ENCODE results near the gene SPINK2. TPM values are rescaled to one million over a fixed set of nuclear protein-coding genes. Genes with fewer than 3 reads are reported as not detected.

Gene SPINK2
- total and polyA plus RNA-seq, 11 donors = not detected

DNA sequence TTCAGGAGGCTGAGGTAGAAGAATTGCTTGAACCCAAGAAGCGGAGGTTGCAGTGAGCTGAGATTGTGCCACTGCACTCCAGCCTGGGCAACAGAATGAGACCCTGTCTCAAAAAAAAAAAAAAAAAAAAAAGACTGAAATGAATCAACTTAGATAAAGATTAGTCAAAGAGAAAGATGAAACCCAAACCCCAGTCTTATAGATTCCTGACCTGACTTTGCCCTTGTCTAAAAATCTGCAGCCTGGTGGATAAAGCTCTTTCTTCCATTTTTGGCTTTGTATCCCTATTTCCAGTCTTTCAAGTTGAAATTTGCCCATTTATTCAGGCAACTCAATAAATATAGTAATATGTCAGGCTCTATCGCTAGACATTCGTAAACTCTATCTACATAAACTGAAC is 39.3 kb upstream of the SPINK2 start:
- Histone ChIP-seq H3K4me3 (no peak overlapping the region), H3K4me1 (no peaks in the 10 kb centered on the region), H3K27ac (no peak overlapping the region), H3K36me3 (no peaks in the 10 kb centered on the region), H3K9me3 (no peaks in the 10 kb centered on the region), H3K27me3 (no peaks in the 10 kb centered on the region)
- DNase-seq (no peak), ATAC-seq (no peak)
- intact Hi-C loops (cut with DNase I) = no loop called here
- TF ChIP-seq POLR2A (IDR thresholded peaks at IDR 0.05) = no peak
- 96 to 99% (median 97%) methylated on average over 3 of the region's 3 CpGs for WGBS, 4 donors

GRCh38 chr4:56859841-56860240 is 38.3 kb upstream of the SPINK2 start:
- intact Hi-C loops (cut with DNase I) = no loop called here

DNA sequence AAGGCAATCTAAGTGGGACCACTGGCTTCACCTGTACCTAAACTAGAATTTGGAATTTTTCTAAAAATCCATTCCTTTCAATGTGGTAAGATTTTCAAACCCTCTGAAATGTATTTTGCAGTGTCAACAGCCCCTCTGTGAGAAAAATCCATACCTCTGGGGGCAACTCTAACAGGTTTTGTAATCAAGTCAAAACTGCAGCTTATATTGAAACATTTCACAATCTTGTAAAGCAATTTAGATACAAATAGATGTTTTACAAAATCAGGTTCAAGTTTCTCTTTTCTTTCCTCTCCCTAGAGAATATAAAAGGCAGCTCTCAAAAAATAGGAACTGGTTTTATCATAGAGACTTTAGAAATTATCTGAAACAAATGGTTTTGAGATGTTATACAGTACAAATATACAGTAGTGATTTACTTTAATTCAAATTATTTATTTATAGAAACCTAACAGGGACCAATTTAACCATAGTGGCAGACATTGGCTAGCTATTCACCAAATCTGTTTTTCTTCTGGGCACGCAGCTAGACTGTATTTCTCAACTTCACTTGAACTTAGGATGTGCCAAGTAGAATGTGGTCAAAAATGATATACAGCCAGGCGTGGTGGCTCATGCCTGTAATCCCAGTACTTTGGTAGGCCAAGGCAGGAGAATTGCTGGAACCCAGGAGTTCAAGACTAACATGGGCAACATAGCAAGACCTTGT is 36.3 kb upstream of the SPINK2 start:
- no peak for TF ChIP-seq CTCF (IDR thresholded peaks at IDR 0.05)
- TF ChIP-seq POLR2A (IDR thresholded peaks at IDR 0.05) = no peak
- Histone ChIP-seq H3K36me3 (no peaks in the 10 kb centered on the region), H3K27me3 (no peaks in the 10 kb centered on the region), H3K9me3 (no peaks in the 10 kb centered on the region), H3K4me1 (no peaks in the 10 kb centered on the region), H3K4me3 (no peak overlapping the region), H3K27ac (no peak overlapping the region)
- 67 to 86% (median 78%) methylated on average over 2 of the region's 2 CpGs for WGBS, 4 donors
- ATAC-seq = no peak
- DNase-seq = no peak
- intact Hi-C loops (cut with DNase I) = no loop called here

More at GRCh38 chr4:56859841-56860240, 38.3 kb upstream of the SPINK2 start:
- DNase-seq (no peak), ATAC-seq (no peak)
- WGBS, 4 donors = 77 to 97% (median 95%) methylated on average over 5 of the region's 5 CpGs
- H3K4me1 ChIP-seq = no peaks in the 10 kb centered on the region
- H3K27me3 ChIP-seq = no peaks in the 10 kb centered on the region
- no peak overlapping the region for H3K4me3 ChIP-seq
- no peak overlapping the region for H3K27ac ChIP-seq
- no peak for TF ChIP-seq CTCF (IDR thresholded peaks at IDR 0.05)
- no peak for TF ChIP-seq POLR2A (IDR thresholded peaks at IDR 0.05)
- H3K36me3 ChIP-seq = no peaks in the 10 kb centered on the region
- H3K9me3 ChIP-seq = no peaks in the 10 kb centered on the region

DNA sequence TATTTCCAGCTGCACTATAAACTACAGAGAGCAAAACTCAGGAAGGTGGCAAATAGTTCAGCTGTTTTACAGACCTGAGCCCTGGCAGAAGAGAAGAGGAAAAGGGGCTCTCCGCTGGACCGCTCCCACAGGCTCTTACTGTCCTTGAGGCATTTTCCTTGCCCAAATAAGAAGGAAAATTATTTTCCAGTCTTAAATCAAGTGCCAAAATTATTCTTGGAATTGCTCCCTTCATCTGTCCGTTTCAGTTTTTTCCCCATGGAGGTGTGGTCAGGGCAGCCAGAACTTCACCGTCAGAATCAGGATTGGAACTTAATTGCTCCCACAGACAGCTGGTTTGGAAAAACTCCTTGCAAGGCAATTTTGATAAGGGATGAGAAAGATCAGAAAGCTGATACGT is 35.2 kb upstream of the SPINK2 start:
- Histone ChIP-seq H3K27me3 (no peaks in the 10 kb centered on the region), H3K4me3 (no peak overlapping the region), H3K27ac (no peak overlapping the region), H3K4me1 (no peaks in the 10 kb centered on the region), H3K9me3 (no peaks in the 10 kb centered on the region), H3K36me3 (no peaks in the 10 kb centered on the region)
- 40 to 54% (median 45%) methylated on average over 5 of the region's 5 CpGs for WGBS, 4 donors
- ATAC-seq = no peak
- intact Hi-C loops (cut with DNase I) = no loop called here
- no peak for DNase-seq
- TF ChIP-seq CTCF (IDR thresholded peaks at IDR 0.05) = no peak
- no peak for TF ChIP-seq POLR2A (IDR thresholded peaks at IDR 0.05)

GRCh38 chr4:56850910-56851309 is 29.4 kb upstream of the SPINK2 start:
- ATAC-seq (no peak), DNase-seq (no peak)
- Histone ChIP-seq H3K27ac (no peak overlapping the region), H3K36me3 (no peaks in the 10 kb centered on the region), H3K27me3 (no peaks in the 10 kb centered on the region), H3K9me3 (no peaks in the 10 kb centered on the region), H3K4me1 (no peaks in the 10 kb centered on the region), H3K4me3 (no peak overlapping the region)
- 0 to 78% (median 51%) methylated on average over 1 of the region's 1 CpG for WGBS, 4 donors
- intact Hi-C loops (cut with DNase I) = no loop called here
- TF ChIP-seq CTCF (IDR thresholded peaks at IDR 0.05) = no peak

All from heart left ventricle (tissue), 16 donors.